ENCODE measurements around the gene FGD6.

- no peak for TF ChIP-seq FOXM1 (IDR thresholded peaks at IDR 0.05; ENCODE audit: borderline replicate concordance)
- TF ChIP-seq HDGF (IDR thresholded peaks at IDR 0.05; ENCODE audit: borderline replicate concordance) = no peak
- no peak for TF ChIP-seq PKNOX1 (IDR thresholded peaks at IDR 0.05)
- no peak for TF ChIP-seq LEF1 (IDR thresholded peaks at IDR 0.05; ENCODE audit: borderline replicate concordance)
Observed at GRCh38 chr12:95083471-95083870, 133.8 kb downstream of the FGD6 start.
